Right ventricle myocardium inferior (tissue), 1 donor: ENCODE data around the gene PTCHD1. TPM values are rescaled to one million over a fixed set of nuclear protein-coding genes. Genes with fewer than 3 reads are reported as not detected.
A peak's percentile ranks its signal among the peaks of the same experiment; 100 is the strongest.

Experiments
- ATAC-seq: fragments of 200-7000 bp; cut with Tn5 transposase; one replicate; pipeline ENCODE4 v1.9.1; 2020; ENCODE audit warnings: mild to moderate bottlenecking, moderate library complexity
- DNase-seq: peaks from one replicate; pipeline ENCODE4 v3.0.0; 2021; ENCODE audit errors: missing footprints
- intact Hi-C: fragments of 100-400 bp; cut with DNase I; formaldehyde crosslinking; loops from one replicate; pipeline ENCODE4 v1.11.0; 2022
- long read RNA-seq: library from polyadenylated mRNA; unstranded; transcript quantifications from one replicate; pipeline ENCODE4 v2.0.0, GENCODE V29; 2021
- total RNA-seq: library from RNA; stranded (reverse); fragmentation: NEBNext Ultra II Directional; extraction: Animal tissue kit (Norgen Biotek cat#: 25700); gene quantifications from one replicate; pipeline ENCODE4 v1.2.1, GENCODE V29; 2021
- donor health status: DM: no; HTN: yes; CAD: no; lungs with severe emphysema.

PTCHD1 gene
- 0.05 TPM for total RNA-seq
- long read RNA-seq: 0 reads

- intact Hi-C loops: no loop called here
- DNase-seq: no peak
- peak; percentile 39 for ATAC-seq
Measured at GRCh38 chrX:23334848-23335599, at the start of gene PTCHD1. PTCHD1 (plus strand) TSS chrX:23334849; CDS start chrX:23334876, 27 bp downstream.

- no peak for DNase-seq
- intact Hi-C loops: no loop called here
Measured at GRCh38 chrX:23286731-23287130, 47.9 kb upstream of the PTCHD1 start.

GRCh38 chrX:23287191-23287725, 47.4 kb upstream of the PTCHD1 start:
- DNase-seq: peak; percentile 2
- no peak for ATAC-seq
- intact Hi-C loops: no loop called here

More at GRCh38 chrX:23286731-23287130, 47.9 kb upstream of the PTCHD1 start:
- no peak for ATAC-seq

- no peak for DNase-seq
- no peak for ATAC-seq
- intact Hi-C loops: no loop called here
Measured at GRCh38 chrX:23292354-23292987, 42.2 kb upstream of the PTCHD1 start.

DNA sequence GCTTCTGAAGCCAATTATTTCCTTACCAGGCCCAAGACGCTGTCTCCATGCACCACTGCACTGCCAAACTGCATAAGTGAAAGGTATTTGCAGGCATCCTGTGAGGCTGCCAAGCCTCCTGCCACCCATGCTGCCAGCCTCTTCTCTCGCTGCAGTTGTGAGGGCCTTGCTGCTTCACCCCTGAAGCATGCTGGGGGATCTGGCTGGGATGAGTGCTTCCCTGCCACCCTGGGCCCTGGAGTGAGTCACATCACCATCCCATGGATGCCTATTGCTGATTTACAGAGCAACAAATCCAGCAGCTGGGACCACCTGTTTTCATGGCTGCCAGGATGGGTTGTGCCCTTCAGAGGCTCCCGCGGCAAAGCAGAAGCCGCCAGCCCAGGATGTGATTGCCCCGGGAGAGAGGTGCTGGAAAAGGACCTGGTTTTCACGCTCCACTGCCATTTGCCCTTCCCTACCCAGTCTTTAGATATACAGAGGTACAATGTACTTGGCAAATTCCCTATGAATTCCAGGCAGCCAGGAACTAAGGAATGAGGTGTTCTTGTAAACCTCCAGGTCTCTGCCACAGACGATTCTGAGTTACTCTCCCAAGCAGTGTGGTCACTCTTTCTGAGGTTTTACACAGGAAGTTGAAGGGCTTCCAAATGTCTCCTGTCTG, 41.5 kb upstream of the PTCHD1 start:
- intact Hi-C loops: no loop called here
- no peak for ATAC-seq
- DNase-seq: no peak

- ATAC-seq (no peak), DNase-seq (no peak)
- intact Hi-C loops: no loop called here
Measured at GRCh38 chrX:23304881-23305280, 29.8 kb upstream of the PTCHD1 start.

- intact Hi-C loops: no loop called here
- ATAC-seq (no peak), DNase-seq (no peak)
Measured at GRCh38 chrX:23311731-23312130, 22.9 kb upstream of the PTCHD1 start.

- ATAC-seq (no peak), DNase-seq (no peak)
- intact Hi-C loops: no loop called here
Measured at GRCh38 chrX:23312136-23312535, 22.5 kb upstream of the PTCHD1 start.

- DNase-seq (no peak), ATAC-seq (peak; percentile 54)
- intact Hi-C loops: loop anchor here (5.0 kb wide), 1 partner anchor 1181 kb away; no protein-coding TSS in a partner anchor
Measured at GRCh38 chrX:23317799-23318724, 16.6 kb upstream of the PTCHD1 start.

GRCh38 chrX:23327104-23327503, 7.5 kb upstream of the PTCHD1 start:
- no peak for ATAC-seq
- DNase-seq: no peak
- intact Hi-C loops: no loop called here

- ATAC-seq (no peak), DNase-seq (no peak)
- intact Hi-C loops: no loop called here
Measured at GRCh38 chrX:23331701-23332100, 2.9 kb upstream of the PTCHD1 start.

GRCh38 chrX:23332101-23332887, 2.4 kb upstream of the PTCHD1 start:
- no peak for DNase-seq
- ATAC-seq: no peak

DNA sequence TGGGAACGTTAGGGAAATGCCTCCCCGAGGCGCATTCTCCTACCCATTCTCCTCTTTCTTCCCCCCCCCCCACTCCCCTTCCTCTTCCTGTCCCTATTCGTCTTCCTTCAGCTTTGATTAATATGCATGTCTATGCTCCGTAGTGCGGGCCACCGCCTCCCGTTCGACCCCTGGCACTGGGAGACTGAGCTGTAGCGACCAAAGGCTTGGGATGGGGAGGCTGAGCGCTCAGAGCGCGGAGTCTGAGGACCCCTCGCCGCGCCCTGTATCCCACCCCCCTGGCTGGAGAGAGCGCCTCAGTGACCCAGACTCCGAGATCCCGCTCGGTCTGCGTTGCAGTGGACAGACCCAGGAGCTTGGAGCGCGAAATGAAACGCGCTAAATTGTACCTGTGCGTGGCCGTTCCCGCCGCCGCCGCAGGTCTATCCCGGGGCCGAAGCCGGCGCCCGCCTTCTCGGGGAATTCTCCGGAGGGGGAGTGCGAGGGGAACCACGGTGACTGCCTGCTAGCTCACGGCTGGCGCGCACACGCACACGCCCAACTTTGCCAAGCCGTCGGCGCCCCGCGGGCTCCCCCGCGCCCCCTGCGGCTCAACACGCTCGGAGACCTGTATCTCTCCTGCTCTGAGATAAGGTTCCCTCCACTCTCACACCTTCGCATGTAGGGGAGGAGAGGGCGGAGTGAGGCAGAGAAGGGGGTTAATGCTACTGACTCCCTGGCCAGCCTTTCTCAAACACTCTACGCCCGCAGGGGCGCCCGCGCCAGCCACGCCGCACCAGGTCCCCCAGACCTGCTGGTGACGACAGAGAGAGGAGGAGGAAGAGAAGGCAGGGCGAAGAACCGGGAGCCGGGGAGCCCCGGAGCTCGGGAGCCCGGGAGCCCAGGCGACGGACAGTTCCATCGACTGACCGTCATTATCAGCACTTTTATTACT, 1.5 kb upstream of the PTCHD1 start:
- ATAC-seq: no peak

More at GRCh38 chrX:23332101-23332887, 2.4 kb upstream of the PTCHD1 start:
- intact Hi-C loops: no loop called here

GRCh38 chrX:23333842-23334520, 668 bp upstream of the PTCHD1 start:
- no peak for ATAC-seq
- DNase-seq: no peak
- intact Hi-C loops: no loop called here

More for the DNA sequence above, 1.5 kb upstream of the PTCHD1 start:
- intact Hi-C loops: no loop called here
- DNase-seq: no peak

GRCh38 chrX:23334521-23334847, 165 bp upstream of the PTCHD1 start:
- DNase-seq (no peak), ATAC-seq (no peak)
- intact Hi-C loops: no loop called here

DNA sequence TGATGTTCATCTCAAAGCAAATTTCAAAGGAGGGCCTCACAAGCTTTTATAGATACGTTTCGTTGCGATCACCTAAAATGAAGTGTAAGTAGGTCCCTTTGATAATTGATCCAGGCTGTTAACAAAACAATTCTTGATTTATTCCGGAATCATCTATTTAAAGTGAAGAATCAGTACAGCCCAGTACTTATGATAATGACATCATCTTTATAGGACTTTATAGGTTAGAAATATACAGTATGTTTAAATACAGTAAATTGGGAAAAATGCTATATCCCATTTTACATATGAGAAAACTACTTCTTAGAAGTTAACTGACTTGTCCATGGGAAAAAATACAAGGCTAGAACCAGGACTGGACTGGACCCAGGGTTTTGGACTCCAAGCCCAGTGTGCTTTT, 3.7 kb downstream of the PTCHD1 start:
- DNase-seq (no peak), ATAC-seq (no peak)
- intact Hi-C loops: no loop called here
